ENCODE measurements around the gene SLC6A19.

GRCh38 chr5:1257363-1257762, 56.0 kb downstream of the SLC6A19 start:
- TF ChIP-seq EZH2 (IDR thresholded peaks at IDR 0.05; ENCODE audit: borderline replicate concordance, low read depth, low read length, poor library complexity, severe bottlenecking) = no peak
- TF ChIP-seq, protein P1, sequence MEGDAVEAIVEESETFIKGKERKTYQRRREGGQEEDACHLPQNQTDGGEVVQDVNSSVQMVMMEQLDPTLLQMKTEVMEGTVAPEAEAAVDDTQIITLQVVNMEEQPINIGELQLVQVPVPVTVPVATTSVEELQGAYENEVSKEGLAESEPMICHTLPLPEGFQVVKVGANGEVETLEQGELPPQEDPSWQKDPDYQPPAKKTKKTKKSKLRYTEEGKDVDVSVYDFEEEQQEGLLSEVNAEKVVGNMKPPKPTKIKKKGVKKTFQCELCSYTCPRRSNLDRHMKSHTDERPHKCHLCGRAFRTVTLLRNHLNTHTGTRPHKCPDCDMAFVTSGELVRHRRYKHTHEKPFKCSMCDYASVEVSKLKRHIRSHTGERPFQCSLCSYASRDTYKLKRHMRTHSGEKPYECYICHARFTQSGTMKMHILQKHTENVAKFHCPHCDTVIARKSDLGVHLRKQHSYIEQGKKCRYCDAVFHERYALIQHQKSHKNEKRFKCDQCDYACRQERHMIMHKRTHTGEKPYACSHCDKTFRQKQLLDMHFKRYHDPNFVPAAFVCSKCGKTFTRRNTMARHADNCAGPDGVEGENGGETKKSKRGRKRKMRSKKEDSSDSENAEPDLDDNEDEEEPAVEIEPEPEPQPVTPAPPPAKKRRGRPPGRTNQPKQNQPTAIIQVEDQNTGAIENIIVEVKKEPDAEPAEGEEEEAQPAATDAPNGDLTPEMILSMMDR (conservative IDR thresholded peaks at IDR 0.05; ENCODE audit: low read depth, low read length) = no peak

Measured in A673 (cell line).